Transverse colon (tissue), 4 donors: Measurements from ENCODE around the gene ARHGAP45. TPM values are rescaled to one million over a fixed set of nuclear protein-coding genes. Genes with fewer than 3 reads are reported as not detected.

Source experiments
- DNase-seq: peaks from one replicate; pipeline ENCODE4 v3.0.0-alpha.2; 2019
- H3K27ac ChIP-seq, 4 donors: fragments of 200-600 bp; sonication (generic); 2 replicates each; pipeline ENCODE4 v1.5.1; 2016 to 2018; ENCODE audit warnings: inconsistent platforms in 4 of 4
- H3K27me3 ChIP-seq: fragments of 200-600 bp; sonication (generic); 2 replicates; pipeline ENCODE4 v1.5.1; 2017; ENCODE audit warnings: inconsistent platforms
- H3K36me3 ChIP-seq, 4 donors: fragments of 200-600 bp; sonication (generic); 2 replicates each; pipeline ENCODE4 v1.5.1; 2017 to 2019; ENCODE audit warnings: inconsistent platforms in 4 of 4
- H3K4me1 ChIP-seq, 4 donors: fragments of 200-600 bp; sonication (generic); 2 replicates each; pipeline ENCODE4 v1.5.1; 2017 to 2020; ENCODE audit warnings: inconsistent platforms in 4 of 4
- H3K4me3 ChIP-seq, 4 donors: fragments of 200-600 bp; sonication (generic); 1 replicate in 1 of 4; 2 replicates in 3 of 4; pipeline versions ENCODE4 v1.5.1 to v1.6.1; 2017 to 2019; ENCODE audit warnings: inconsistent platforms in 4 of 4
- H3K9me3 ChIP-seq, 2 donors: fragments of 200-600 bp; sonication (generic); 2 replicates each; pipeline ENCODE4 v1.5.1; 2017 to 2019; ENCODE audit warnings: inconsistent platforms in 2 of 2
- CTCF ChIP-seq, 5 experiments: fragments of 200-600 bp in 3 of 5; fragments of 450-650 bp in 2 of 5; sonication (generic) in 3 of 5; IDR thresholded peaks; 1 replicate in 2 of 5; 2 replicates in 3 of 5; pipeline ENCODE4 v1.5.1; 2016 to 2017; ENCODE audit warnings: antibody characterized with exemption in 5 of 5, inconsistent platforms in 3 of 5, mild to moderate bottlenecking in 2 of 5, moderate library complexity in 1 of 5
- EP300 ChIP-seq: sonication (generic); formaldehyde crosslinking; IDR thresholded peaks from one replicate; pipeline ENCODE4 v1.6.1; 2017; ENCODE audit warnings: antibody characterized with exemption, low read depth
- POLR2A ChIP-seq: fragments of 450-650 bp; IDR thresholded peaks from one replicate; pipeline ENCODE4 v1.6.1; 2016; ENCODE audit warnings: antibody characterized with exemption, mild to moderate bottlenecking, moderate library complexity
- POLR2AphosphoS5 ChIP-seq, 3 donors: sonication (generic); formaldehyde crosslinking; IDR thresholded peaks; one replicate each; pipeline ENCODE4 v1.6.1; 2016; ENCODE audit warnings: antibody characterized with exemption in 3 of 3
- WGBS, 2 donors: methylation state at CpG; one replicate each; pipeline ENCODE4 v1.1.5; 2018; ENCODE audit warnings: low coverage in 1 of 2; 5-methylcytosine and 5-hydroxymethylcytosine counted together
- in situ Hi-C, 4 donors: fragments of 200-750 bp; cut with MboI; loops; one replicate each; pipeline versions ENCODE4 v1.15.0 to v1.15.1; 2017; ENCODE audit warnings: low sequenced_read_pairs in 3 of 4, low pct_ligation_motif_present in 1 of 4, low pct_unique_long_range_greater_than_20kb in 1 of 4
- intact Hi-C: fragments of 100-400 bp; cut with DNase I; formaldehyde crosslinking; loops from one replicate; pipeline ENCODE4 v1.15.1; 2023; ENCODE audit warnings: low total_unique reads
- total RNA-seq, 4 donors: library from RNA; depleted of rRNA; stranded (reverse); fragments of >200 nt; gene quantifications; one replicate each; pipeline ENCODE4 v1.1.0, GENCODE V29; 2016

ARHGAP45 gene
- total RNA-seq, 4 donors from 2014 or later, result 10.0 to 174 (median 76.9) TPM

- DNase-seq, result peak; percentile 99
- in situ Hi-C loops (no loop called here), intact Hi-C loops (no loop called here)
- peak; percentile 90 for TF ChIP-seq POLR2A
- TF ChIP-seq EP300, result no peak
- peak; percentile 92 to 94 (median 94) for TF ChIP-seq POLR2AphosphoS5 (IDR thresholded peaks at IDR 0.05)
- TF ChIP-seq CTCF (IDR thresholded peaks at IDR 0.05), result no peak
- Histone ChIP-seq H3K36me3 (peaks cover 0 to 15% (median 6%) of the 10 kb centered on the region in 4 donors), H3K9me3 (no peaks in the 10 kb centered on the region), H3K4me3 (peak within 1 kb of the TSS; percentile 89 to 98 (median 92)), H3K27me3 (no peaks in the 10 kb centered on the region), H3K4me1 (peaks cover 12 to 46% (median 32%) of the 10 kb centered on the region in 4 donors), H3K27ac (peak within 1 kb of the TSS; percentile 79 to 88 (median 86))
- WGBS, 2 donors, result 0% methylated on average over 70 of the region's 81 CpGs; no CpG with 5 or more reads in 1 of the 2 donors
Observed at GRCh38 chr19:1094978-1095701, 28.2 kb downstream of the ARHGAP45 start, which contains the start of gene POLR2E. TSS of gene POLR2E (minus strand) at chr19:1095375. CDS start at chr19:1095315, 60 bp downstream.

DNA sequence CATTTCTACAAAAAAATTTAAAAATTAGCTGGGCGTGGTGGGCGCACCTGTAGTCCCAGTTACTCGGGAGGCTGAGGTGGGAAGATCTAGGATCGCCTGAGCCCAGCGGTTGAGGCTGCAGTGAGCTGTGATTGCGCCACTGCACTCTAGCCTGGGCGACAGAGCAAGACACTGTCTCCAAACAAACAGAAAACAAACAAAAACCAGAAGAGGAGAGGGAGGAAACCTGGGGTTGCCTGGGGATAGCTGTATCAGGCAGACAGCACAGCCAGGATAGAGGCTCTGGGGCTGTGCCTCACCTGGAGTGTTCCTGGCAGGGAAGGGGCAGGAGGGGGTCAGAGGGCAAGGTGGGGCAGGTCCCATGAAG is 30.8 kb downstream of the ARHGAP45 start:
- no peak for TF ChIP-seq POLR2AphosphoS5 (IDR thresholded peaks at IDR 0.05)
- TF ChIP-seq POLR2A, result no peak
- TF ChIP-seq EP300, result no peak
- H3K4me1 ChIP-seq, result peaks cover 20 to 64% (median 45%) of the 10 kb centered on the region in 4 donors
- no peak overlapping the region for H3K4me3 ChIP-seq
- H3K9me3 ChIP-seq, result no peaks in the 10 kb centered on the region
- no peaks in the 10 kb centered on the region for H3K27me3 ChIP-seq
- in situ Hi-C loops (no loop called here), intact Hi-C loops (no loop called here)
- peaks cover 0 to 8% (median 0%) of the 10 kb centered on the region in 4 donors for H3K36me3 ChIP-seq
- 57 to 65% methylated on average over 6 to 7 of the region's 7 CpGs for WGBS, 2 donors
- no peak for DNase-seq
- peak overlapping the region; percentile 34 to 100 (median 57) for H3K27ac ChIP-seq

- peaks cover 0 to 4% (median 0%) of the 10 kb centered on the region in 4 donors for H3K36me3 ChIP-seq
- peaks cover 22 to 65% (median 49%) of the 10 kb centered on the region in 4 donors for H3K4me1 ChIP-seq
- TF ChIP-seq POLR2AphosphoS5 (IDR thresholded peaks at IDR 0.05), result no peak
- no peaks in the 10 kb centered on the region for H3K27me3 ChIP-seq
- WGBS, 2 donors, result 36 to 47% methylated on average over 5 to 15 of the region's 15 CpGs
- intact Hi-C loops, result no loop called here
- in situ Hi-C loops, result no loop called here
- no peak overlapping the region for H3K4me3 ChIP-seq
- peak overlapping the region; percentile 34 to 100 (median 57) for H3K27ac ChIP-seq
- DNase-seq, result peak; percentile 46
- H3K9me3 ChIP-seq, result no peaks in the 10 kb centered on the region
Observed at GRCh38 chr19:1098177-1099051, 31.4 kb downstream of the ARHGAP45 start.

DNA sequence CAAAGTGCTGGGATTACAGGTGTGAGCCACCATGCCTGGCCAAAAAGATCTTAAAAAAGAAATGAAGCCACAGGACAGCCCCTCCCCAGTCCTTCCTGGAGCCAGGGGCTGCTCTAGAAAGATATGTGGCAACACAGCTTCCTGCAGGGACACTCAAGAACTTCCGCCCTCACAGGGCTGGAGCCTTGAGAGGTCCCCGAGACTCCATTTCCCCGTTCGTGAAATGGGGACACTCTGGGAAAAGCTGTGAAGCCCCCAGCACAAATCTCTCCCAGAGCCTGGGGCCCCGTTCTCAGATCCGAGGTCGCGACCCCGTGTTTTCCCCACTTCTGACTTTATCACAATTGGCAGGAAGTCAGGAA is 34.4 kb downstream of the ARHGAP45 start:
- Histone ChIP-seq H3K27me3 (no peaks in the 10 kb centered on the region), H3K27ac (peak overlapping the region; percentile 98 to 100 (median 100)), H3K4me1 (peaks cover 23 to 63% (median 49%) of the 10 kb centered on the region in 4 donors), H3K36me3 (no peaks in the 10 kb centered on the region), H3K9me3 (no peaks in the 10 kb centered on the region), H3K4me3 (no peak overlapping the region)
- intact Hi-C loops, result loop anchor here (10.0 kb wide), 2 partner anchors 143 to 177 kb away; partner anchors contain the start of genes ARID3A, ATP5F1D and MIDN
- peak; percentile 40 for DNase-seq
- no peak for TF ChIP-seq EP300
- no peak for TF ChIP-seq POLR2A
- no peak for TF ChIP-seq POLR2AphosphoS5 (IDR thresholded peaks at IDR 0.05)
- no peak for TF ChIP-seq CTCF (IDR thresholded peaks at IDR 0.05)
- in situ Hi-C loops, result no loop called here
- WGBS, 2 donors, result 56% methylated on average over 9 of the region's 9 CpGs; no CpG with 5 or more reads in 1 of the 2 donors
